Measurements from ENCODE around the gene POU5F2.

- TF ChIP-seq CTCF (IDR thresholded peaks at IDR 0.05): no peak
- no peak for TF ChIP-seq POLR2AphosphoS5 (IDR thresholded peaks at IDR 0.05)
Observed at GRCh38 chr5:93721511-93721910, 19.9 kb downstream of the POU5F2 start.
